ENCODE results near the gene IFT27.
"Not testable (repeated sequence)": the region's sequence is repeated elsewhere in the genome, so short reads cannot be mapped to it uniquely, and the experiment has no call there.

IFT27 gene

GRCh38 chr22:36743011-36743410 is 32.9 kb downstream of the IFT27 start:
- DNase-seq, result no peak

GRCh38 chr22:36741968-36742367 is 34.0 kb downstream of the IFT27 start:
- DNase-seq, result no peak

GRCh38 chr22:36741204-36741793 is 34.6 kb downstream of the IFT27 start:
- DNase-seq, result no peak

- no peak for DNase-seq
These were observed 35.2 kb downstream of the IFT27 start for GRCh38 chr22:36740716-36741115.

GRCh38 chr22:36739185-36739584 is 36.7 kb downstream of the IFT27 start:
- DNase-seq, result no peak

GRCh38 chr22:36738416-36739020 is 37.4 kb downstream of the IFT27 start:
- DNase-seq, result no peak

- DNase-seq, result no peak
These were observed 38.1 kb downstream of the IFT27 start for GRCh38 chr22:36737776-36738175.

GRCh38 chr22:36736701-36737320 is 39.1 kb downstream of the IFT27 start:
- DNase-seq, result no peak

- no peak for DNase-seq
These were observed 41.5 kb downstream of the IFT27 start for GRCh38 chr22:36734171-36735058.

- no peak for DNase-seq
These were observed 42.6 kb downstream of the IFT27 start for GRCh38 chr22:36733271-36733670.

- no peak for DNase-seq
These were observed 43.3 kb downstream of the IFT27 start for GRCh38 chr22:36732609-36733008.

GRCh38 chr22:36731916-36732315 is 44.0 kb downstream of the IFT27 start:
- DNase-seq, result no peak

GRCh38 chr22:36731321-36731720 is 44.6 kb downstream of the IFT27 start:
- not testable (repeated sequence) for DNase-seq

GRCh38 chr22:36730176-36730858 is 45.6 kb downstream of the IFT27 start:
- no peak for DNase-seq

GRCh38 chr22:36729321-36729720 is 46.6 kb downstream of the IFT27 start:
- DNase-seq, result no peak

- no peak for DNase-seq
These were observed 47.4 kb downstream of the IFT27 start for GRCh38 chr22:36728505-36728904.

- no peak for DNase-seq
These were observed 47.9 kb downstream of the IFT27 start for GRCh38 chr22:36727927-36728488.

GRCh38 chr22:36727110-36727509 is 48.8 kb downstream of the IFT27 start:
- no peak for DNase-seq

GRCh38 chr22:36726007-36726380 is 49.9 kb downstream of the IFT27 start:
- DNase-seq, result no peak

GRCh38 chr22:36725366-36726006 is 50.4 kb downstream of the IFT27 start:
- no peak for DNase-seq

GRCh38 chr22:36724836-36725235 is 51.1 kb downstream of the IFT27 start:
- no peak for DNase-seq

- no peak for DNase-seq
These were observed 53.9 kb downstream of the IFT27 start for GRCh38 chr22:36722055-36722454.

All from NCI-H69 (cell line).